ENCODE data around the gene MPZ. TPM values are rescaled to one million over a fixed set of nuclear protein-coding genes. Genes with fewer than 3 reads are reported as not detected.

The MPZ gene
- polyA plus RNA-seq, 1 donor from 2014 or later = not detected

- Histone ChIP-seq H4K20me1 (ENCODE audit: insufficient read depth) (no peaks in the 10 kb centered on the region), H3F3A (ENCODE audit: insufficient read depth, low read length, poor library complexity, severe bottlenecking) (no peaks in the 10 kb centered on the region), H3K9me3 (ENCODE audit: low read length) (no peaks in the 10 kb centered on the region), H2AFZ (ENCODE audit: low read depth, low read length) (no peak overlapping the region), H3K9ac (ENCODE audit: low read length) (no peak overlapping the region), H3K4me2 (ENCODE audit: low read length) (no peak overlapping the region), H3K27me3 (ENCODE audit: insufficient read depth, low read depth, low read length) (no peaks in the 10 kb centered on the region), H3K4me3 (ENCODE audit: low read length) (no peak overlapping the region), H3K27ac (ENCODE audit: low read length) (no peak overlapping the region), H3K36me3 (ENCODE audit: insufficient read depth, low read length) (peaks cover 5% of the 10 kb centered on the region), H3K79me2 (replicated peaks; ENCODE audit: insufficient read depth, low read length) (no peaks in the 10 kb centered on the region), H3K9me2 (ENCODE audit: insufficient read depth, low read length) (no peaks in the 10 kb centered on the region)
- no peak for TF ChIP-seq MXI1 (conservative IDR thresholded peaks at IDR 0.05; ENCODE audit: poor library complexity, severe bottlenecking)
- TF ChIP-seq CTCF (IDR thresholded peaks at IDR 0.05; ENCODE audit: poor library complexity, severe bottlenecking) = no peak
- no peak for TF ChIP-seq SMC3 (conservative IDR thresholded peaks at IDR 0.05; ENCODE audit: poor library complexity)
- no peak for TF ChIP-seq EP300 (conservative IDR thresholded peaks at IDR 0.05; ENCODE audit: poor library complexity, severe bottlenecking)
- TF ChIP-seq POLR2AphosphoS5 (IDR thresholded peaks at IDR 0.05) = no peak
- no peak for TF ChIP-seq RAD21 (conservative IDR thresholded peaks at IDR 0.05)
- no peak for TF ChIP-seq EZH2 (IDR thresholded peaks at IDR 0.05; ENCODE audit: borderline replicate concordance, insufficient read depth, low read length, poor library complexity, severe bottlenecking)
- no peak for TF ChIP-seq TAF1 (IDR thresholded peaks at IDR 0.05; ENCODE audit: low read depth)
- TF ChIP-seq REST (IDR thresholded peaks at IDR 0.05; ENCODE audit: borderline replicate concordance) = no peak
Observed at GRCh38 chr1:161333166-161333565, 23.4 kb upstream of the MPZ start.

- peaks cover 5% of the 10 kb centered on the region for H3K36me3 ChIP-seq (ENCODE audit: insufficient read depth, low read length)
- TF ChIP-seq EZH2 (IDR thresholded peaks at IDR 0.05; ENCODE audit: borderline replicate concordance, insufficient read depth, low read length, poor library complexity, severe bottlenecking) = no peak
- TF ChIP-seq TAF1 (IDR thresholded peaks at IDR 0.05; ENCODE audit: low read depth) = no peak
- TF ChIP-seq CTCF (IDR thresholded peaks at IDR 0.05; ENCODE audit: poor library complexity, severe bottlenecking) = no peak
- no peak for TF ChIP-seq SMC3 (conservative IDR thresholded peaks at IDR 0.05; ENCODE audit: poor library complexity)
- H3K9me3 ChIP-seq (ENCODE audit: low read length) = no peaks in the 10 kb centered on the region
- no peaks in the 10 kb centered on the region for H3K9me2 ChIP-seq (ENCODE audit: insufficient read depth, low read length)
- no peaks in the 10 kb centered on the region for H3F3A ChIP-seq (ENCODE audit: insufficient read depth, low read length, poor library complexity, severe bottlenecking)
- no peak overlapping the region for H3K9ac ChIP-seq (ENCODE audit: low read length)
- H2AFZ ChIP-seq (ENCODE audit: low read depth, low read length) = no peak overlapping the region
- no peak overlapping the region for H3K27ac ChIP-seq (ENCODE audit: low read length)
- H3K4me3 ChIP-seq (ENCODE audit: low read length) = no peak overlapping the region
- no peaks in the 10 kb centered on the region for H4K20me1 ChIP-seq (ENCODE audit: insufficient read depth)
- no peaks in the 10 kb centered on the region for H3K79me2 ChIP-seq (replicated peaks; ENCODE audit: insufficient read depth, low read length)
- H3K27me3 ChIP-seq (ENCODE audit: insufficient read depth, low read depth, low read length) = no peaks in the 10 kb centered on the region
- no peak overlapping the region for H3K4me2 ChIP-seq (ENCODE audit: low read length)
Observed at GRCh38 chr1:161330346-161330745, 20.6 kb upstream of the MPZ start.
